ENCODE results near the gene CALHM1. TPM values are rescaled to one million over a fixed set of nuclear protein-coding genes. Genes with fewer than 3 reads are reported as not detected.

The CALHM1 gene
- total and polyA plus RNA-seq, 2 experiments from 2014 or later = 0.08 TPM; not detected in 1

- TF ChIP-seq EZH2 (IDR thresholded peaks at IDR 0.05; ENCODE audit: insufficient read depth, poor library complexity, severe bottlenecking) = no peak
- TF ChIP-seq EZH2phosphoT487 (IDR thresholded peaks at IDR 0.05; ENCODE audit: insufficient read depth, low read depth) = no peak
- Histone ChIP-seq H3K4me2 (ENCODE audit: unreplicated experiment) (no peak overlapping the region), H3K4me3 (no peak overlapping the region), H4K20me1 (ENCODE audit: insufficient read depth) (no peaks in the 10 kb centered on the region), H3K9me2 (ENCODE audit: insufficient read depth) (no peaks in the 10 kb centered on the region), H3K79me2 (ENCODE audit: insufficient read depth) (no peaks in the 10 kb centered on the region), H3K9me3 (ENCODE audit: low read depth) (no peaks in the 10 kb centered on the region), H3K4me1 (ENCODE audit: insufficient read depth) (no peaks in the 10 kb centered on the region), H3K27me3 (replicated peaks; ENCODE audit: insufficient read depth) (no peaks in the 10 kb centered on the region), H3K27ac (no peak overlapping the region), H2AFZ (no peak overlapping the region), H3F3A (ENCODE audit: insufficient read depth) (no peaks in the 10 kb centered on the region), H3K9ac (no peak overlapping the region), H3K36me3 (ENCODE audit: low read depth) (peaks cover 59% of the 10 kb centered on the region)
- 94 to 98% methylated on average over 2 of the region's 2 CpGs for WGBS, 2 experiments (ENCODE audit: low coverage in 1 of 2, low lambda C conversion rate in 2 of 2, missing lambda C conversion rate in 2 of 2)
- in situ Hi-C loops (cut with MboI) = no loop called here
- no peak for DNase-seq
Measured at GRCh38 chr10:103433858-103434257, 24.8 kb downstream of the CALHM1 start.

GRCh38 chr10:103431902-103432301, 26.8 kb downstream of the CALHM1 start:
- no peaks in the 10 kb centered on the region for H4K20me1 ChIP-seq (ENCODE audit: insufficient read depth)
- no peaks in the 10 kb centered on the region for H3K79me2 ChIP-seq (ENCODE audit: insufficient read depth)
- in situ Hi-C loops (cut with MboI) = no loop called here
- 75 to 78% methylated on average over 8 of the region's 8 CpGs for WGBS, 2 experiments (ENCODE audit: low coverage in 1 of 2, low lambda C conversion rate in 2 of 2, missing lambda C conversion rate in 2 of 2)
- H3K9me2 ChIP-seq (ENCODE audit: insufficient read depth) = no peaks in the 10 kb centered on the region
- no peak for TF ChIP-seq EZH2 (IDR thresholded peaks at IDR 0.05; ENCODE audit: insufficient read depth, poor library complexity, severe bottlenecking)
- no peak for TF ChIP-seq EZH2phosphoT487 (IDR thresholded peaks at IDR 0.05; ENCODE audit: insufficient read depth, low read depth)
- H3K27ac ChIP-seq = no peak overlapping the region
- H3K4me2 ChIP-seq (ENCODE audit: unreplicated experiment) = no peak overlapping the region
- H3K36me3 ChIP-seq (ENCODE audit: low read depth) = peaks cover 63% of the 10 kb centered on the region
- no peak overlapping the region for H3K9ac ChIP-seq
- H3K27me3 ChIP-seq (replicated peaks; ENCODE audit: insufficient read depth) = no peaks in the 10 kb centered on the region
- no peak overlapping the region for H3K4me3 ChIP-seq
- DNase-seq = no peak
- H3F3A ChIP-seq (ENCODE audit: insufficient read depth) = no peaks in the 10 kb centered on the region
- H3K9me3 ChIP-seq (ENCODE audit: low read depth) = no peaks in the 10 kb centered on the region
- H2AFZ ChIP-seq = no peak overlapping the region
- H3K4me1 ChIP-seq (ENCODE audit: insufficient read depth) = no peaks in the 10 kb centered on the region

GRCh38 chr10:103429647-103430046, 29.1 kb downstream of the CALHM1 start:
- DNase-seq = no peak
- WGBS, 2 experiments (ENCODE audit: low coverage in 1 of 2, low lambda C conversion rate in 2 of 2, missing lambda C conversion rate in 2 of 2) = 91 to 96% methylated on average over 5 of the region's 5 CpGs
- Histone ChIP-seq H3K79me2 (ENCODE audit: insufficient read depth) (no peaks in the 10 kb centered on the region; the same call in none of the 2 replicates), H3K27me3 (replicated peaks; ENCODE audit: insufficient read depth) (no peaks in the 10 kb centered on the region), H3K4me2 (ENCODE audit: unreplicated experiment) (no peak overlapping the region), H3K9ac (no peak overlapping the region), H3K9me3 (ENCODE audit: low read depth) (no peaks in the 10 kb centered on the region), H3K4me1 (ENCODE audit: insufficient read depth) (no peaks in the 10 kb centered on the region), H3K4me3 (no peak overlapping the region), H3K9me2 (ENCODE audit: insufficient read depth) (no peaks in the 10 kb centered on the region), H3F3A (ENCODE audit: insufficient read depth) (no peaks in the 10 kb centered on the region), H4K20me1 (ENCODE audit: insufficient read depth) (no peaks in the 10 kb centered on the region), H2AFZ (no peak overlapping the region), H3K36me3 (ENCODE audit: low read depth) (peaks cover 68% of the 10 kb centered on the region), H3K27ac (no peak overlapping the region)
- in situ Hi-C loops (cut with MboI) = no loop called here
- TF ChIP-seq EZH2 (IDR thresholded peaks at IDR 0.05; ENCODE audit: insufficient read depth, poor library complexity, severe bottlenecking) = no peak
- TF ChIP-seq EZH2phosphoT487 (IDR thresholded peaks at IDR 0.05; ENCODE audit: insufficient read depth, low read depth) = no peak

- no peak overlapping the region for H3K9ac ChIP-seq
- no peak for TF ChIP-seq EZH2phosphoT487 (IDR thresholded peaks at IDR 0.05; ENCODE audit: insufficient read depth, low read depth)
- TF ChIP-seq EZH2 (IDR thresholded peaks at IDR 0.05; ENCODE audit: insufficient read depth, poor library complexity, severe bottlenecking) = no peak
- no peaks in the 10 kb centered on the region for H3K9me3 ChIP-seq (ENCODE audit: low read depth)
- H3K79me2 ChIP-seq (ENCODE audit: insufficient read depth) = no peaks in the 10 kb centered on the region; the same call in none of the 2 replicates
- H3K27me3 ChIP-seq (replicated peaks; ENCODE audit: insufficient read depth) = no peaks in the 10 kb centered on the region
- no peaks in the 10 kb centered on the region for H3F3A ChIP-seq (ENCODE audit: insufficient read depth)
- no peak for DNase-seq
- H3K36me3 ChIP-seq (ENCODE audit: low read depth) = peaks cover 70% of the 10 kb centered on the region
- no peaks in the 10 kb centered on the region for H3K4me1 ChIP-seq (ENCODE audit: insufficient read depth)
- H4K20me1 ChIP-seq (ENCODE audit: insufficient read depth) = no peaks in the 10 kb centered on the region
- no peak overlapping the region for H3K27ac ChIP-seq
- no peak overlapping the region for H3K4me2 ChIP-seq (ENCODE audit: unreplicated experiment)
- in situ Hi-C loops (cut with MboI) = no loop called here
- 81 to 88% methylated on average over 5 of the region's 5 CpGs for WGBS, 2 experiments (ENCODE audit: low coverage in 1 of 2, low lambda C conversion rate in 2 of 2, missing lambda C conversion rate in 2 of 2)
- H2AFZ ChIP-seq = no peak overlapping the region
- no peak overlapping the region for H3K4me3 ChIP-seq
- no peaks in the 10 kb centered on the region for H3K9me2 ChIP-seq (ENCODE audit: insufficient read depth)
Measured at GRCh38 chr10:103428989-103429643, 29.6 kb downstream of the CALHM1 start.
